Right ventricle myocardium inferior (tissue), 1 donor: ENCODE measurements around the gene SLC25A39. TPM values are rescaled to one million over a fixed set of nuclear protein-coding genes. Genes with fewer than 3 reads are reported as not detected.
"Not testable (repeated sequence)": the region's sequence is repeated elsewhere in the genome, so short reads cannot be mapped to it uniquely, and the experiment has no call there.

Source experiments
- ATAC-seq: fragments of 200-7000 bp; cut with Tn5 transposase; one replicate; pipeline ENCODE4 v1.9.1; 2020; ENCODE audit warnings: mild to moderate bottlenecking, moderate library complexity
- DNase-seq: peaks from one replicate; pipeline ENCODE4 v3.0.0; 2021; ENCODE audit errors: missing footprints
- intact Hi-C: fragments of 100-400 bp; cut with DNase I; formaldehyde crosslinking; loops from one replicate; pipeline ENCODE4 v1.11.0; 2022
- total RNA-seq: library from RNA; stranded (reverse); fragmentation: NEBNext Ultra II Directional; extraction: Animal tissue kit (Norgen Biotek cat#: 25700); gene quantifications from one replicate; pipeline ENCODE4 v1.2.1, GENCODE V29; 2021
- donor health status: DM: no; HTN: yes; CAD: no; lungs with severe emphysema.

Gene SLC25A39
- total RNA-seq, 1 donor from 2014 or later = 50.6 TPM

DNA sequence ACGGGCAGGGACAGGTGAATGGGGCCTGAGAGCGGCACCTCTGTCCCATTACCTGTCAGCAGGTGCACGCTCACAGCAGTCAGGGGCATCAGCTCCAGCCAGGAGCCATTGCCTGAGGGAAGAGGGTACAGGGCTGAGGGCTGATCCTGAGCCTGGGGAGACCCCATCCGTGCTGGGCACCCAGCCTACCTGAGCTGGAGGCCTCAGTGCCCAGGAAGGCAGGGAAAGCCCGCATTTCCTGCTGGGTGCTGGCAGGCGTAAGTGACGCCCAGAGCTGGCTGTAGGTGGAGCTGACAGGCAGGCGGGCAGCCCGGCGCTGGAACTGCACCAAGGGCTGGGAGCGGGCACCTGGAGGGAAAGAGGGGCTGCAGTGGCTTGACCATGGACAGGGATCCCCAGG is 31.6 kb upstream of the SLC25A39 start:
- DNase-seq (peak; percentile 54), ATAC-seq (no peak)
- intact Hi-C loops = no loop called here

DNA sequence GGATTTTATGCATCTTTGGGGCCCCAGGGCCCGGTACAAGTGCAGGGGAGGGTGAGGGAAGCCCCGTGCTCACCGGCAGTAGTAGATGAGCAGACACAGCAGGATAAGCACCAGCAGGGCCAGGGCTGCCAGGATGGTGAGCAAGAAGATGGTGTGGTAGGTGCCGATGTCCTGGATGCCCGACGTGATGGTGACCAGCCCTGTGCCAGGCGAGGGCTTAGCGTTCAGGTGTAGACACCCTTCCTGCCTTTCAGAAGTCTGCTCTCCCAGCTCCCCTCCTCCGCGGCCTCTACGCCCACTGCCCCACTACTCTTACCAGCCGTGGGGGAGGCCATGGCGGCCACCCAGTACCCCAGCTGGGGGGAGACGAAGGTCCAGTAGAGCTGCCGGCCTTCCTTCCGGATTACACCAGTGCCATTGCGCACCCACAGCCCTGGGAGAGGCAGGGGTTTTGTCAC is 31.0 kb upstream of the SLC25A39 start:
- ATAC-seq (no peak), DNase-seq (peak; percentile 63)
- intact Hi-C loops = no loop called here

DNA sequence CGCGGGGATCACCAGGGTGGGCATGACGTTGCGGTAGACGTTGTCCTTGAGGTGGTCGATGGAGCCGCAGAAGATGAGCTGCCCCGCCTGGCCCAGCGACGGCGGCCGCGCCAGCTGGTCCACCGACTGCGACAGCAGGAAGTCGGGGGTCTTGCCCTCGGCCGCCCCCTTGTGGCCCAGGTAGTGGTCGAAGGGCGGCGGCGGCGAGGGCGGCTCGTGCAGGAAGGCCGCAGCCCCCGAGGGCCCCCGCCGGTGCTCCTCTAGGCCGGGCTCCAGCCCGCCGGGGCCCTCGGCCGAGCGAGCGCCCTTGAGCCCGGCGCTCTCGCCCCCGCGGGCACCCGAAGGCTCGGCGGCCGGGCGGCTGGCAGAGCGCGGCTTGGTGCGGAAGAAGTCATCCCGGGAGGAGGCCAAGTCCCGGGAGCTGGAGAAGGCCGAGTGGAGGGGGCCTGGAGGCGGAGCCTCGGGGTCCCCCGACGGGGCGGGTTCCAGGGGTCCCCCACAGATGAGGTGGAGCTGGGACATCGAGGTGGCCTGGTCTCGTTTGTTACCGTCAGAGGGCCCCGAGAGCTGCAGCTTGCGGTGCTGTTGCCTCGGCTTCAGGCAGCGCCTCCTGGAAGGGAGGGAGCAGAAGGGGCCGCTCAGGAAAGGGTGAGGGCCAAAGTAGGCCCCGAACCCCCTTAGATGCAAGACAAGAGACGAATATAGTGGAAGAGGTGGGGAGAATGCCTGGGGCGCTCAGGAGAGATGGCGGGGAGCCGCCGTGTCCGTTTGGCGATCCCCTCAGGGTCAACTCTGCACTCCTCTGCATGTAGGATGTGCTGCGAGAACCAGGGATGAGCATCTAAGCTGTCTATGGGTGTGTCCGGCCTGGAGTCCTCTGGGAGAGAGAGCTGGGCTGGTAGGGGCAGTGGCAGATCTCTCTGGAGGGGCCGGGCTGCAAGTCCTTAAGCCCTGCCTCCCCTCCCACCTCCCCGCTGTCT is 30.2 kb upstream of the SLC25A39 start:
- intact Hi-C loops = no loop called here
- DNase-seq (peak; percentile 74), ATAC-seq (no peak)

DNA sequence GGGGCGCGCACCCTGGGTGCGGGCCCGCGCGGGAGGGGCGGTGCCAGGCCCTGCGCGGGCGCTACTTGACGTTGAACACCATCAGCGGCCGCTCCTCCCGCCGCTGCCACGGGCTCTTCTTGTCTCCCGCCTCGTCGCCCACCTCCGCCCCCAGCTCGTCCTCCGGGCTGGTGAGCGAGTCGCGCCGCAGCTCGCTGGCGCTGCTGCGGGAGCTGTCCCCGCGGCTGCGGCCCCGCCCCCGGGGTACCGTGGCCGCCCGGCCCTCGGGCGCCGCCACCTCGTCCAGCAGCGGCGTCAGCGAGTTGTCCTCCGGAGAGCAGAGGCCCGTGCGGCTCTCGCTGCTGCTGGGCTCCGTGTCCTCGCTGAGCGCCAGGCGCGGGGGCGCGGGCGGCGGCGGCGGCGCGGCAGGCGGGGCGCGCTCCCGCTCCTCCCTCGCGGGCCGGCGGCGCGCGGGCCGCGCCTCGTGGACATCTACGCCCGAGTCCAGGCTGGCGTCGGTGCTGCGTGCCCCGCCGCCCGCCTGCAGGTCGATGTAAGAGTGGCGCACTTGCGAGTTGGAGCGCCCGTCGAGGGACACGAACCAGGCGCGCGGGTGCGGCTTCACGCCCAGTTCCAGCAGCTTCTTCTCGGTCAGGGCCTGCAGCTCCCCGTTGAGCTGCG is 29.2 kb upstream of the SLC25A39 start:
- ATAC-seq (peak; percentile 30), DNase-seq (peak; percentile 76)
- intact Hi-C loops = no loop called here

DNA sequence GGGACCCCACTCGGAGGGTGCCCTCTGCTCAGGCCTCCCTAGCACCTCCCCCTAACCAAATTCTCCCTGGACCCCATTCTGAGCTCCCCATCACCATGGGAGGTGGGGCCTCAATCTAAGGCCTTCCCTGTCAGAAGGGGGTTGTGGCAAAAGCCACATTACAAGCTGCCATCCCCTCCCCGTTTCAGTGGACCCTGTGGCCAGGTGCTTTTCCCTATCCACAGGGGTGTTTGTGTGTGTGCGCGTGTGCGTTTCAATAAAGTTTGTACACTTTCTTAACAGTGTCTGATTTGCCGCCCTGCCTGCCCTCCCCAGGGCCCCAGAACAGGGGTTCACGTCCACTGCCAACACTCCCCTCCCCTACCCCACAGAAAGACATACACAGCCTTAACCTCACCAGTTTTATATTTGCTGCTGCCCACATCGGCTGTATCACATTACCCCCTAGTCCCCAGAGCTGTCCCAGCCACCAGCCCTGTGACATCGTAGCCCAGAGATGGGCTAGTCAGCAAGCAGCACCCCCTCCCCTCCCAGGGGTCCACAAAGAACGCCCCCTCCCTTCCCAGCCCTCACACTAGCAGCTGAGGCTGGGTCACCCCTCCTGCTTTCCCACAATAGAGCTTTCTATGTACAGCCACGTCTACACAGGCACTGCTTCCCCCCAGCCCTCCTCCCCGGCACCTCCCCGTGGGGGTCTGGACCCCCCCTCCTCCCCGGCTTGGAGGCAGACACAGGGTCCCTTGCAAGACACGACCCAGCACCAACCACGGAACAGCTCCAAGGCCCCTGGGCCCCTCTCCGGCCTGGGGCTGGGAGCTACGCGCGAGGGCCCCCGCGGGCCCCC is 28.4 kb upstream of the SLC25A39 start:
- DNase-seq (peak; percentile 45), ATAC-seq (no peak)
- intact Hi-C loops = no loop called here

DNA sequence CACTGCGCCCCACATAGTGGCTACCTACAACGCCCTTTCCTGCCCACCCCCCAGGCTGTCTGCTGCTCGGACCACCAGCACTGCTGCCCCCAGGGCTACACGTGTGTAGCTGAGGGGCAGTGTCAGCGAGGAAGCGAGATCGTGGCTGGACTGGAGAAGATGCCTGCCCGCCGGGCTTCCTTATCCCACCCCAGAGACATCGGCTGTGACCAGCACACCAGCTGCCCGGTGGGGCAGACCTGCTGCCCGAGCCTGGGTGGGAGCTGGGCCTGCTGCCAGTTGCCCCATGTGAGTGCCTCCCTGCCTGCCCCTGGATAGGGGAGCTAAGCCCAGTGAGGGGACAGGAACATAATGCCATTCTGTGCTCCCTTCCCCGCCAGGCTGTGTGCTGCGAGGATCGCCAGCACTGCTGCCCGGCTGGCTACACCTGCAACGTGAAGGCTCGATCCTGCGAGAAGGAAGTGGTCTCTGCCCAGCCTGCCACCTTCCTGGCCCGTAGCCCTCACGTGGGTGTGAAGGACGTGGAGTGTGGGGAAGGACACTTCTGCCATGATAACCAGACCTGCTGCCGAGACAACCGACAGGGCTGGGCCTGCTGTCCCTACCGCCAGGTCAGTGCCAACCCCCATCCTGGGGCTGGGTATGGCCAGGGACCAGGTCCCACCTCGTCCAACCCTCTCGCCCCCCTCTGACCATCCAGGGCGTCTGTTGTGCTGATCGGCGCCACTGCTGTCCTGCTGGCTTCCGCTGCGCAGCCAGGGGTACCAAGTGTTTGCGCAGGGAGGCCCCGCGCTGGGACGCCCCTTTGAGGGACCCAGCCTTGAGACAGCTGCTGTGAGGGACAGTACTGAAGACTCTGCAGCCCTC is 27.6 kb upstream of the SLC25A39 start:
- DNase-seq (peak; percentile 64), ATAC-seq (no peak)
- intact Hi-C loops = no loop called here

DNA sequence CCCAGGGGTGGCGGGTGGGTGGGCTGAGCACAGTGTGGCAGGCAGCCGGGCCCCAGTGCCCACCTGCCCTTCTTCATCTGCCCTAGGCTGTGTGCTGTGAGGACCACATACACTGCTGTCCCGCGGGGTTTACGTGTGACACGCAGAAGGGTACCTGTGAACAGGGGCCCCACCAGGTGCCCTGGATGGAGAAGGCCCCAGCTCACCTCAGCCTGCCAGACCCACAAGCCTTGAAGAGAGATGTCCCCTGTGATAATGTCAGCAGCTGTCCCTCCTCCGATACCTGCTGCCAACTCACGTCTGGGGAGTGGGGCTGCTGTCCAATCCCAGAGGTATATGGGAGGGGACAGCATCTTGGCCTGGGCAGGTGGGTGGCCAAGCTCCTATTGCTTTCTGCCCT is 26.8 kb upstream of the SLC25A39 start:
- intact Hi-C loops = no loop called here
- no peak for DNase-seq
- no peak for ATAC-seq

DNA sequence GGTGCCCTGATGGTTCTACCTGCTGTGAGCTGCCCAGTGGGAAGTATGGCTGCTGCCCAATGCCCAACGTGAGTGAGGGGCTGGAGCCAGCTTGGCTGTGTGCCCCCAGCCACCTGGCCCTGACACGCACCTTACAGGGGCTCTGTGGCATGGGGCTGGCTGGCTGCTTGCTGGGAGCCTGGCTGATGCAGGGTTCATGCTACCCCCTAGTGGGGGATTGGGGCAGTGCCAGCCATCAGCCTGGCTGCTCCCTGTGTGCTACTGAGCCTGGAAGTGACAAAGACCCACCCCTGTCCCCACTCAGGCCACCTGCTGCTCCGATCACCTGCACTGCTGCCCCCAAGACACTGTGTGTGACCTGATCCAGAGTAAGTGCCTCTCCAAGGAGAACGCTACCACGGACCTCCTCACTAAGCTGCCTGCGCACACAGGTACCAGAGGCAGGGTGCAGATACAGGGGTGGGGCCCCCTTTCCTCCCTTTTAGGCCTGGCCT is 26.2 kb upstream of the SLC25A39 start:
- peak; percentile 84 for DNase-seq
- ATAC-seq = peak; percentile 45
- intact Hi-C loops = no loop called here

DNA sequence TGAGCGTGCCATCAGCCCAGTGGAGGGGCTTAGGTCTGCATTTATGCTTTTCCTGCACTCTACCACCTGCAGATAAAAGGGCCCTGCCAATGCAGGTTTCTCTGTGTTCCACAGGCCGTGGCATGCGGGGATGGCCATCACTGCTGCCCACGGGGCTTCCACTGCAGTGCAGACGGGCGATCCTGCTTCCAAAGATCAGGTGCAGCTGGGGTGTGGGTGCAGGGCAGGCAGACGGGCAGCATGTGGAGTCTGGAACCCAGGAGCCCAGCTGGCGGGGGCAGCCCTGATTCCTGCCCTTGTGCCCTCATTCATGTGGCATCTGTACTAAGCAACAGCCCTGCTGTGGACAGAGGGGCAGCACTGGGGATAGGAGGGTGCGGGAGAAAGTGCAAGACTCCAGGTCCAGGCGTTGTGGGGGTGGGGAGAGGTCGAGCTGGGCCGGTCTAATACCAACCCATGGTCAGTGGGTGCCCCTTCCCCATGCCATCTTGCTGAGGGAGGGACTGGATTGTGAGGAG is 25.0 kb upstream of the SLC25A39 start:
- DNase-seq (no peak), ATAC-seq (no peak)
- intact Hi-C loops = no loop called here

DNA sequence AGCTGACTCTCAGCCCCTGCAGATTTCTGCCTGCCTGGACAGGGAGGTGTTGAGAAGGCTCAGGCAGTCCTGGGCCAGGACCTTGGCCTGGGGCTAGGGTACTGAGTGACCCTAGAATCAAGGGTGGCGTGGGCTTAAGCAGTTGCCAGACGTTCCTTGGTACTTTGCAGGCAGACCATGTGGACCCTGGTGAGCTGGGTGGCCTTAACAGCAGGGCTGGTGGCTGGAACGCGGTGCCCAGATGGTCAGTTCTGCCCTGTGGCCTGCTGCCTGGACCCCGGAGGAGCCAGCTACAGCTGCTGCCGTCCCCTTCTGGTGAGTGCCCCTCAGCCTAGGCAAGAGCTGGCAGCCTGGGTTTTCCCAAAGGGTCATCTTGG is 24.4 kb upstream of the SLC25A39 start:
- intact Hi-C loops = no loop called here
- DNase-seq = no peak
- no peak for ATAC-seq

DNA sequence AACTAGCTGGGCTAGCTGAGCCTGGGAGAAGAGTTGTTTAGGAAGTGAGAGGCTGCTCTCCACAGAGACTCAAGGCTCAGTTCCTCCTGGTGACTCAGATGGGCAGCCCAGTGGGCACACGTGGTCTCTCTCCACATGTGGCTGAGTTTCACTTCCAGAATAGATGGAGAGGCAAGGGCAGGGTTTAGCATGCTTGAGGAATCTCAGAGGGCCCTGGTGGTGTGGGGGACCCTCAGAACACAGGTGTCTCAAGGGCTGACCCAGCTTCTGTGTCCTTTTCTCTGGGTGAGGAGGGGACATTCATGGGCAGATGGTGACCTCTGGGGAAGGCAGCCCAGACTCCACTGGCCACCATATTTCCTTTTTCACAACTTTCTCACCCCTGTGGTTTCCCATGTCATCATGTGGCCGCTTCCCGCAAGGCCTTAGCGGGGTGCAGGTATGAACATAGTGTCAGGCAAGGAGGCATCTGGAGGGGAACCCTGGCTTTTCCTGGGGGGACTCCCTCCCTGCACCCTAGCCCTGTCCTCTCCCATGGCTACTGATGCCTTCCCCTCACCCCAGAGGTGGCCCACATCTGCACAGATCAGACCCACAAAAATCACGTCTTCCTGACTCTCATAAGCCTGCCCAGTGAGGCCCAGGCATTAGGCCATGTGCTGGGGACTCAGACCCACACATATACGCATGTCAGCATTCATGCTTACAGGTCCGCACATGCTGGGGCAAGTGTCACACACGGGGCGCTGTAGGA is 23.8 kb upstream of the SLC25A39 start:
- no peak for DNase-seq
- intact Hi-C loops = no loop called here

DNA sequence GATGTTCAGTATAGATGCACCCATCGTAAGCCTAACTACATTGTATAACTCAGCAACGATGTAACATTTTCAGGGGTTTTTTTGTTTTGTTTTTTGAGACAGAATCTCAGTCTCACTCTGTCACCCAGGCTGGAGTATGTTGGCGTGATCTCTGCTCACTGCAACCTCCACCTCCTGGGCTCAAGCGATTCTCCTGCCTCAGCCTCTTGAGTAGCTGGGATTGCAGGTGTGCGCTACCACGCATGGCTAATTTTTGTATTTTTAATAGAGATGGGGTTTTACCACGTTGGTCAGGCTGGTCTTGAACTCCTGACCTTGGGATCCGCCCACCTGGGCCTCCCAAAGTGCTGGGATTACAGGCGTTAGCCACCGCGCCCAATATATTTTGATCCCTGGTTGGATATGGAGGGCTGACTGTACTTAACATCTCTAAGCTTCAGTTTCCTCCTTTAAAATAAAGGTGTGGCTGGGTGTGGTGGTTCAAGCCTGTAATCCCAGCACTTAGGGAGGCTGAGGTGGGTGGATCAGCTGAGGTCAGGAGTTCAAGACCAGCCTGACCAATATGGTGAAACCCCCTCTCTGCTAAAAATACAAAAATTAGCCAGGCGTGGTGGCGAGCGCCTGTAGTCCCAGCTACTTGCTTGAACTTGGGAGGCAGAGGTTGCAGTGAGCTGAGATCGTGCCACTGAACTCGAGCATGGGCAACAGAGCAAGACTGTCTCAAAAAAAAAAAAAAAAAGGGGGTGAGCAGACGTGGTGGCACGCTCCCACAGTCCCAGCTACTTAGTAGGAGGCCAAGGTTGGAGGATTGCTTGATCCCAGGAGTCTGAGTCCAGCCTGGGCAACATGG is 22.8 kb upstream of the SLC25A39 start:
- intact Hi-C loops, ATAC-seq, DNase-seq: not testable (repeated sequence)

More for the DNA sequence above, 23.8 kb upstream of the SLC25A39 start:
- ATAC-seq = no peak

DNA sequence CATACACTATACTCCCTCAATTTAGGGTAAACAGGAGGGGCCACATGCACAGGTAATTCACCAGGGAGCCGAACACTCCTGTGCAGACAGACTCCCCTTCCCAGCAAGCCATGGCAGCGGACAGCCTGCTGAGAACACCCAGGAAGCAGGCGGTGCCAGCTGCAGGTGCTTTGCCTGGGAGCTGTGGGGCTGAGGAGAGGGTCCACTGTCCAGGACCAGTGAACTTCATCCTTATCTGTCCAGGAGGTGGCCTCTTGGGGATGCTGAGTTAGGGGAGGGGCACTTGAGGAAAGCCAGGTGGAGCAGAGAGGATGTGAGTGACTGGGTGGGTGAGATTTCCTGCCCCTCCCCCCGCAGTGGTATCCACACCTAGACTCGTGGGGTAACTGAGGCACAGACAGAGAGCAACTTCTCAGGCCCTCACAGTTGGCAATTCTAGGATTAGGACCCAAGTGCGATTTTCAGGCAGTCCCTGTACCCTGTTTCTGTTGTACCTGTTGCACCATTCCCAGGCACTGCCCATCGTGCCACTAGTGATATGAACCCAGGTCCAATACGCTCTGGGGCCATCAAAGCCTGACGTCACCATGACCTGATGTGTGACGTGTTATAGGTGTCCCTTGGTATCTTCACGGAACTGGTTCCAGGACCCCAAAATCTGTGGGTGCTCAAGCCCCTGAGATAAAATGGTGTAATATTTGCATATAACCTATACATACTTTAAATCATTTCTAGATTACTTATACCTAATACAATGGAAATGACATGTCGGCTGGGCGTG is 21.6 kb upstream of the SLC25A39 start:
- ATAC-seq = no peak
- intact Hi-C loops = no loop called here

DNA sequence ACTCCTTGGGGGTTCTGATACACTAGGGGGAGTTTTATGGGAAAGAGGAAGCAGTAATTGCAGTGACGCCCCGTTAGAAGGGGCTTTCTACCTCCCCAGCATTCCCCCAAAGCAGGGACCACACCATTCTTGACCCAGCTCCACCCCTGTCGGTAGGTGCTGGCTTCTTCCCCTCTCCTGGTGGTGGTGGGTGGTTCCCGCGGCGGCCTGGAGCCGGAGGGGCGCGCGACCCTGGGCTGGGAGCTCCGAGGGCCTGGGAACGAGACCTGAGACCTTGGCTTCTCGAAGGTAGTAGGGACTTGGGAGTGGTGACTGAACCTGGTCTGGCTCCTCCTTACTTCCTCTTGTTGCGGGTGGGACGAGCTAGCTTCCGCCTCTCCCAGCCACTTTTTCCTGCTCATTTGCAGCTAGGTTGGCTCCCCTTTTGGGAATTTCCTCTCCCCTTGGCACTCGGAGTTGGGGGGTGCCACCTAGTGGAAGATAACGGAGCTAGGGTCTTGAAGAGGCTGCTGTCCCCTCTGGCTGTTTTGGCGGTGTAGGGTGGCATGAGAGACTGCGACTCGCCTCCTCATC is 20.9 kb upstream of the SLC25A39 start:
- DNase-seq = peak; percentile 68
- ATAC-seq = peak; percentile 5
- intact Hi-C loops = no loop called here

More for the DNA sequence above, 21.6 kb upstream of the SLC25A39 start:
- peak; percentile 34 for DNase-seq

DNA sequence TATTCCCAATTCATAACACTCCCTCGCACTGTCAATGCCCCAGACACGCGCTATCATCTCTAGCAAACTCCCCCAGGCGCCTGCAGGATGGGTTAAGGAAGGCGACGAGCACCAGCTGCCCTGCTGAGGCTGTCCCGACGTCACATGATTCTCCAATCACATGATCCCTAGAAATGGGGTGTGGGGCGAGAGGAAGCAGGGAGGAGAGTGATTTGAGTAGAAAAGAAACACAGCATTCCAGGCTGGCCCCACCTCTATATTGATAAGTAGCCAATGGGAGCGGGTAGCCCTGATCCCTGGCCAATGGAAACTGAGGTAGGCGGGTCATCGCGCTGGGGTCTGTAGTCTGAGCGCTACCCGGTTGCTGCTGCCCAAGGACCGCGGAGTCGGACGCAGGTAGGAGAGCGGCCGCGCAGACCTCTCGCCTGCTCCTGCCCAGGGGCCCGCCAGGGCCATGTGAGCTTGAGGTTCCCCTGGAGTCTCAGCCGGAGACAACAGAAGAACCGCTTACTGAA is 20.4 kb upstream of the SLC25A39 start, which contains the start of gene GRN:
GRN (plus strand) TSS at position 364 of the 515 bp plus-strand sequence. CDS start 3,863 bp downstream, outside the sequence.
- intact Hi-C loops = no loop called here
- ATAC-seq = peak; percentile 99
- peak; percentile 94 for DNase-seq
